HEK293 (cell line): ENCODE results near the gene PITPNB.

Experiments used
- CTCF ChIA-PET: fragments of 350-600 bp; formaldehyde crosslinking; extraction: SDS; loops from one replicate; lab custom pipeline; 2021; ENCODE audit warnings: antibody characterized with exemption; lab: Yijun Ruan, JAX
- POLR2A ChIA-PET: fragments of 300-600 bp; formaldehyde crosslinking; extraction: SDS; loops from one replicate; lab custom pipeline; 2020; ENCODE audit warnings: antibody characterized with exemption, inconsistent platforms; lab: Yijun Ruan, JAX
- H3K27ac ChIP-seq: fragments of 200-500 bp; sonication (Bioruptor generic); 2 replicates; pipeline ENCODE4 v1.5.1; 2014; ENCODE audit warnings: low read depth, low read length, control low read depth, inconsistent platforms; ENCODE audit errors: extremely low read depth
- H3K36me3 ChIP-seq, 2 experiments: fragments of 200-500 bp in 1 of 2; sonication (Bioruptor generic) in 1 of 2; 1 replicate in 1 of 2; 2 replicates in 1 of 2; pipeline ENCODE4 v1.5.1; 2014 to 2017; ENCODE audit warnings: inconsistent platforms in 2 of 2, low read length in 2 of 2; ENCODE audit not compliant: control insufficient read depth in 2 of 2, insufficient read depth in 1 of 2
- H3K4me1 ChIP-seq: fragments of 200-500 bp; sonication (Bioruptor generic); 2 replicates; pipeline ENCODE4 v1.5.1; 2014; ENCODE audit warnings: mild to moderate bottlenecking, low read length, inconsistent platforms; ENCODE audit not compliant: control insufficient read depth, insufficient read depth
- H3K4me3 ChIP-seq: 2 replicates; pipeline ENCODE4 v1.5.1; 2011; ENCODE audit warnings: low read depth, mild to moderate bottlenecking, control low read depth, low read length, moderate library complexity
- H3K9me3 ChIP-seq: fragments of 200-500 bp; sonication (Bioruptor generic); 2 replicates; pipeline ENCODE4 v1.5.1; 2014; ENCODE audit warnings: low read depth, low read length, inconsistent platforms; ENCODE audit not compliant: control insufficient read depth, insufficient read depth
- KLF1 ChIP-seq: fragments of 450-650 bp; formaldehyde crosslinking; IDR thresholded peaks from 2 replicates; pipeline ENCODE4 v1.5.1; 2016; ENCODE audit warnings: missing biosample characterization, missing genetic modification characterization
- KLF7 ChIP-seq: fragments of 450-650 bp; formaldehyde crosslinking; IDR thresholded peaks from 2 replicates; pipeline ENCODE4 v1.5.1; 2016; ENCODE audit warnings: missing biosample characterization, missing genetic modification characterization, borderline replicate concordance
- MEIS1 ChIP-seq: sonication (generic); formaldehyde crosslinking; IDR thresholded peaks from 2 replicates; pipeline ENCODE4 v1.8.1; 2022; ENCODE audit warnings: missing genetic modification reagents, mild to moderate bottlenecking, borderline replicate concordance
- MYNN ChIP-seq: fragments of 450-650 bp; formaldehyde crosslinking; IDR thresholded peaks from 2 replicates; pipeline ENCODE4 v1.5.1; 2016; ENCODE audit warnings: missing biosample characterization, missing genetic modification characterization, borderline replicate concordance
- OSR2 ChIP-seq: fragments of 450-650 bp; formaldehyde crosslinking; IDR thresholded peaks from 2 replicates; pipeline ENCODE4 v1.5.1; 2016; ENCODE audit warnings: missing biosample characterization, missing genetic modification characterization
- PRDM2 ChIP-seq: fragments of 450-650 bp; formaldehyde crosslinking; IDR thresholded peaks from 2 replicates; pipeline ENCODE4 v1.5.1; 2016; ENCODE audit warnings: missing biosample characterization, missing genetic modification characterization, borderline replicate concordance
- REST ChIP-seq: fragments of 450-650 bp; formaldehyde crosslinking; IDR thresholded peaks from 2 replicates; pipeline ENCODE4 v1.5.1; 2016; ENCODE audit warnings: missing biosample characterization, missing genetic modification characterization
- SALL2 ChIP-seq: fragments of 450-650 bp; formaldehyde crosslinking; IDR thresholded peaks from 2 replicates; pipeline ENCODE4 v1.5.0; 2017; ENCODE audit warnings: missing biosample characterization, mild to moderate bottlenecking, missing genetic modification characterization, borderline replicate concordance
- SP3 ChIP-seq: fragments of 450-650 bp; formaldehyde crosslinking; IDR thresholded peaks from 2 replicates; pipeline ENCODE4 v1.5.1; 2016; ENCODE audit warnings: missing biosample characterization, missing genetic modification characterization
- SP7 ChIP-seq: fragments of 450-650 bp; formaldehyde crosslinking; IDR thresholded peaks from 2 replicates; pipeline ENCODE4 v1.5.1; 2016; ENCODE audit warnings: missing biosample characterization, missing genetic modification characterization
- YY1 ChIP-seq: fragments of 450-650 bp; formaldehyde crosslinking; IDR thresholded peaks from 2 replicates; pipeline ENCODE4 v1.5.1; 2018; ENCODE audit warnings: missing biosample characterization, missing genetic modification characterization
- YY2 ChIP-seq: fragments of 450-650 bp; formaldehyde crosslinking; IDR thresholded peaks from 2 replicates; pipeline ENCODE4 v1.5.1; 2016; ENCODE audit warnings: missing biosample characterization, missing genetic modification characterization
- ZBTB48 ChIP-seq: fragments of 450-650 bp; formaldehyde crosslinking; IDR thresholded peaks from 2 replicates; pipeline ENCODE4 v1.5.1; 2016; ENCODE audit warnings: missing biosample characterization, missing genetic modification characterization
- ZEB2 ChIP-seq: fragments of 450-650 bp; formaldehyde crosslinking; IDR thresholded peaks from 2 replicates; pipeline ENCODE4 v1.5.1; 2016; ENCODE audit warnings: missing biosample characterization, missing genetic modification characterization
- ZNF184 ChIP-seq: fragments of 450-650 bp; IDR thresholded peaks from 2 replicates; pipeline ENCODE4 v1.5.1; 2018; ENCODE audit warnings: missing biosample characterization, mild to moderate bottlenecking, missing genetic modification characterization
- ZNF202 ChIP-seq: fragments of 450-650 bp; formaldehyde crosslinking; IDR thresholded peaks from 2 replicates; pipeline ENCODE4 v1.5.1; 2016; ENCODE audit warnings: missing biosample characterization, missing genetic modification characterization, borderline replicate concordance
- ZNF214 ChIP-seq: fragments of 450-650 bp; formaldehyde crosslinking; IDR thresholded peaks from 2 replicates; pipeline ENCODE4 v1.5.1; 2017; ENCODE audit warnings: missing biosample characterization, mild to moderate bottlenecking, missing genetic modification characterization, borderline replicate concordance
- ZNF423 ChIP-seq: fragments of 450-650 bp; formaldehyde crosslinking; IDR thresholded peaks from 2 replicates; pipeline ENCODE4 v1.5.1; 2016; ENCODE audit warnings: missing biosample characterization, missing genetic modification characterization
- ZNF473 ChIP-seq: fragments of 450-650 bp; formaldehyde crosslinking; IDR thresholded peaks from 2 replicates; pipeline ENCODE4 v1.5.1; 2017; ENCODE audit warnings: missing biosample characterization, missing genetic modification characterization
- ZNF521 ChIP-seq: fragments of 450-650 bp; formaldehyde crosslinking; IDR thresholded peaks from 2 replicates; pipeline ENCODE4 v1.5.1; 2017; ENCODE audit warnings: missing biosample characterization, mild to moderate bottlenecking, missing genetic modification characterization
- ZNF530 ChIP-seq: fragments of 450-650 bp; formaldehyde crosslinking; IDR thresholded peaks from 2 replicates; pipeline ENCODE4 v1.5.1; 2016; ENCODE audit warnings: low read depth, missing biosample characterization, missing genetic modification characterization
- ZNF76 ChIP-seq: fragments of 450-650 bp; formaldehyde crosslinking; IDR thresholded peaks from 2 replicates; pipeline ENCODE4; 2016; ENCODE audit warnings: low read depth, missing biosample characterization, missing genetic modification characterization, borderline replicate concordance
- TF ChIP-seq, protein P1 (sequence below): fragments of 450-650 bp; formaldehyde crosslinking; IDR thresholded peaks from 2 replicates; pipeline ENCODE4 v1.5.1; 2016; ENCODE audit warnings: missing biosample characterization, missing genetic modification characterization
- TF ChIP-seq, protein P2 (sequence below): sonication (generic); formaldehyde crosslinking; IDR thresholded peaks from 2 replicates; pipeline ENCODE4 v1.8.1; 2022; ENCODE audit warnings: mild to moderate bottlenecking, moderate library complexity, missing genetic modification reagents

PITPNB gene

DNA sequence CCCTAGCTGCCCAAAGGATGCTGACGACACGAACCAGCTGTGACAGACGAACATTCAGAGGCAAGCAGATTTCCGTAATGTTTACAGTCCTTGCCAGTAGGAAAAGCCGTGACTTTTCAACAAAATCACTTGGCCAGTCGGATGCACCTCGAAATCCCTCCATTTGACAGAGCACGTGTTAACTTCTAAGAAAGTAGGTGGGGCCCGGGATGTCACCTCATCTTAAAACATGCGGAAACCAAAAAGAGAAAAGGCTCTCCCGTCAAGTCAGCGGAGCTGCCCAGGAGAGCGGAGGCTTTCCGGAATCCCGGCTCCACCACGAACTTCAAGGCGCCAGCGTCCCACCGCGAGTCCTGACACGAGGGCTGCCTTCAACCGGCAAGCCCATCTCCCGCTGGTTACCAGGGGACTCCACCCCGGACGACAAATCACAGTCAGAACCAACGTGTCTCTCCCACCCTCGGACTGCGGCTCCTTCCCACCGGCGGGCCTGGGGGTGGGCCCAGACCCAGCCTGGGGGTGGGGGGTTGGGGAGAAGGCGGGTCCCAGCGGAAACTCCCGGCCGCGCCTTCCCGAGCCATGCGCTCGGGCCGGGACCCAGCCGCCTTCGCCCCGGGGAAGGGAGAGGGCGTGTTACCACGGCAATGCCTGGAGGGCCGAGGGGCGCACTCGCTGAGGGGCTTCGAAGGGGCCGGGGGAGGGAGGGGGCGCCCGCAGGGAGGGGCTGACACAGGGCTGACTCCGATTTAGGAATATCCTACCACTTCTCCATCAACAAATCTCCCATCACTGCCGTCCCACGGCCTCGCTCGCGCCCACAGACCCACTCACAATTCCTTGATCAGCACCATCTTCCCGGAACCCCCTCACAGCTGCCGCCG lies 475 bp downstream of the PITPNB start:
- H3K4me1 ChIP-seq, result peaks cover 37% of the 10 kb centered on the region
- peak overlapping the region; percentile 98 for H3K27ac ChIP-seq
- CTCF ChIA-PET, result interaction anchor here (0.7 to 11.5 kb wide), 9 partner anchors 8 to 374 kb away, joined by 3 to 90 read pairs (median 5); no protein-coding TSS in a partner anchor
- peaks cover 10 to 25% of the 10 kb centered on the region in 2 experiments for H3K36me3 ChIP-seq
- POLR2A ChIA-PET, result interaction anchor here (0.7 to 1.7 kb wide), 21 partner anchors 8 to 1240 kb away, joined by 3 to 10 read pairs (median 3); partner anchors contain the start of gene XBP1
- H3K4me3 ChIP-seq, result peak overlapping the region; percentile 64
- H3K9me3 ChIP-seq, result no peaks in the 10 kb centered on the region
- TF ChIP-seq KLF1 (tag by site-specific recombination) (peak; percentile 81), MEIS1 (CRISPR knock-in tag) (no peak), OSR2 (tag by site-specific recombination) (no peak), ZNF76 (0 out of 2 replicates have a peak, but pooled peaks have one; percentile 15), YY2 (tag by site-specific recombination) (0 out of 2 replicates have a peak, but pooled peaks have one; percentile 13), ZBTB48 (no peak), ZNF423 (no peak), YY1 (tag by site-specific recombination) (0 out of 2 replicates have a peak, but pooled peaks have one; percentile 35), REST (tag by site-specific recombination) (no peak), ZNF214 (tag by site-specific recombination) (no peak), MYNN (tag by site-specific recombination) (no peak), ZNF184 (tag by site-specific recombination) (no peak), SALL2 (no peak), ZNF202 (no peak), KLF7 (tag by site-specific recombination) (no peak), ZNF530 (tag by site-specific recombination) (no peak), ZEB2 (no peak), SP7 (tag by site-specific recombination) (no peak; the same call in 1 of the 2 replicates), ZNF473 (tag by site-specific recombination) (no peak), ZNF521 (tag by site-specific recombination) (no peak), SP3 (tag by site-specific recombination) (no peak), PRDM2 (tag by site-specific recombination) (no peak)
- TF ChIP-seq, protein P1, sequence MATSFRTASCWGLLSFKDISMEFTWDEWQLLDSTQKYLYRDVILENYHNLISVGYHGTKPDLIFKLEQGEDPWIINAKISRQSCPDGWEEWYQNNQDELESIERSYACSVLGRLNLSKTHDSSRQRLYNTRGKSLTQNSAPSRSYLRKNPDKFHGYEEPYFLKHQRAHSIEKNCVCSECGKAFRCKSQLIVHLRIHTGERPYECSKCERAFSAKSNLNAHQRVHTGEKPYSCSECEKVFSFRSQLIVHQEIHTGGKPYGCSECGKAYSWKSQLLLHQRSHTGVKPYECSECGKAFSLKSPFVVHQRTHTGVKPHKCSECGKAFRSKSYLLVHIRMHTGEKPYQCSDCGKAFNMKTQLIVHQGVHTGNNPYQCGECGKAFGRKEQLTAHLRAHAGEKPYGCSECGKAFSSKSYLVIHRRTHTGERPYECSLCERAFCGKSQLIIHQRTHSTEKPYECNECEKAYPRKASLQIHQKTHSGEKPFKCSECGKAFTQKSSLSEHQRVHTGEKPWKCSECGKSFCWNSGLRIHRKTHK (tag by site-specific recombination), result no peak
- TF ChIP-seq, protein P2, sequence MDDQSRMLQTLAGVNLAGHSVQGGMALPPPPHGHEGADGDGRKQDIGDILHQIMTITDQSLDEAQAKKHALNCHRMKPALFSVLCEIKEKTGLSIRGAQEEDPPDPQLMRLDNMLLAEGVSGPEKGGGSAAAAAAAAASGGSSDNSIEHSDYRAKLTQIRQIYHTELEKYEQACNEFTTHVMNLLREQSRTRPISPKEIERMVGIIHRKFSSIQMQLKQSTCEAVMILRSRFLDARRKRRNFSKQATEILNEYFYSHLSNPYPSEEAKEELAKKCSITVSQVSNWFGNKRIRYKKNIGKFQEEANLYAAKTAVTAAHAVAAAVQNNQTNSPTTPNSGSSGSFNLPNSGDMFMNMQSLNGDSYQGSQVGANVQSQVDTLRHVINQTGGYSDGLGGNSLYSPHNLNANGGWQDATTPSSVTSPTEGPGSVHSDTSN (CRISPR knock-in tag), result no peak
